PFSK-1 (cell line): ENCODE measurements around the gene PTCH2.

Experiments
- FOXP2 ChIP-seq: optimal IDR thresholded peaks from 2 replicates; pipeline ENCODE3; 2011; ENCODE audit warnings: borderline replicate concordance, control low read depth, inconsistent platforms; ENCODE audit not compliant: insufficient read depth; ENCODE audit errors: extremely low read length, extremely low read depth
- POLR2AphosphoS5 ChIP-seq: IDR thresholded peaks from 2 replicates; pipeline ENCODE4 v1.6.1; 2012; ENCODE audit warnings: low read depth, mild to moderate bottlenecking, control low read depth, low read length, moderate library complexity
- SIN3A ChIP-seq: IDR thresholded peaks from 2 replicates; pipeline ENCODE4 v1.6.1; 2012; ENCODE audit warnings: mild to moderate bottlenecking, low read length, moderate library complexity, borderline replicate concordance; ENCODE audit not compliant: insufficient read depth
- TAF1 ChIP-seq: IDR thresholded peaks from 2 replicates; pipeline ENCODE4 v1.6.1; 2012; ENCODE audit warnings: low read length, control low read depth, borderline replicate concordance; ENCODE audit not compliant: insufficient read depth
- TF ChIP-seq, protein P1 (sequence below), 2 experiments: IDR thresholded peaks; 2 replicates each; pipeline versions ENCODE4 v1.6.1 to v1.8.0; 2011 to 2012; ENCODE audit warnings: low read depth in 2 of 2, low read length in 2 of 2, control low read depth in 1 of 2, inconsistent platforms in 1 of 2, mild to moderate bottlenecking in 1 of 2, moderate library complexity in 1 of 2; ENCODE audit not compliant: insufficient read depth in 1 of 2

PTCH2 gene

DNA sequence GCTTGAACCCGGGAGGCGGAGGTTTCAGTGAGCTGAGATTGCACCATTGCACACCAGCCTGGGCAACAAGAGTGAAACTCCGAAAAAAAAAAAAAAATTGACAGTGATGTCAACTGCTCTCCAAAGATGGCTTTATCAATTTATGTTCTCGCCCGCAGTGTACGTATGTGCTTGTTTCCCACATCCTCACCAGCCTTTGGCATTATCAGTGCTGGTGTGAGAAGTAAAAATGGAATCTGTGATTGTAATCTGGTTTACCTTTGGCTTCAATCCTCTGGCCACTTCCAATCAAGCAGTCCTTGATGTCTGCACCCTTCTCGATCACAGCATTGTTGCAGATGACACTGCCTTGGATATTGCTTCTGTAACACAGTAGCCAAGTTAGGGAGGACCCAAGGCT is 14.4 kb upstream of the PTCH2 start:
- TF ChIP-seq FOXP2: no peak
- TF ChIP-seq, protein P1, sequence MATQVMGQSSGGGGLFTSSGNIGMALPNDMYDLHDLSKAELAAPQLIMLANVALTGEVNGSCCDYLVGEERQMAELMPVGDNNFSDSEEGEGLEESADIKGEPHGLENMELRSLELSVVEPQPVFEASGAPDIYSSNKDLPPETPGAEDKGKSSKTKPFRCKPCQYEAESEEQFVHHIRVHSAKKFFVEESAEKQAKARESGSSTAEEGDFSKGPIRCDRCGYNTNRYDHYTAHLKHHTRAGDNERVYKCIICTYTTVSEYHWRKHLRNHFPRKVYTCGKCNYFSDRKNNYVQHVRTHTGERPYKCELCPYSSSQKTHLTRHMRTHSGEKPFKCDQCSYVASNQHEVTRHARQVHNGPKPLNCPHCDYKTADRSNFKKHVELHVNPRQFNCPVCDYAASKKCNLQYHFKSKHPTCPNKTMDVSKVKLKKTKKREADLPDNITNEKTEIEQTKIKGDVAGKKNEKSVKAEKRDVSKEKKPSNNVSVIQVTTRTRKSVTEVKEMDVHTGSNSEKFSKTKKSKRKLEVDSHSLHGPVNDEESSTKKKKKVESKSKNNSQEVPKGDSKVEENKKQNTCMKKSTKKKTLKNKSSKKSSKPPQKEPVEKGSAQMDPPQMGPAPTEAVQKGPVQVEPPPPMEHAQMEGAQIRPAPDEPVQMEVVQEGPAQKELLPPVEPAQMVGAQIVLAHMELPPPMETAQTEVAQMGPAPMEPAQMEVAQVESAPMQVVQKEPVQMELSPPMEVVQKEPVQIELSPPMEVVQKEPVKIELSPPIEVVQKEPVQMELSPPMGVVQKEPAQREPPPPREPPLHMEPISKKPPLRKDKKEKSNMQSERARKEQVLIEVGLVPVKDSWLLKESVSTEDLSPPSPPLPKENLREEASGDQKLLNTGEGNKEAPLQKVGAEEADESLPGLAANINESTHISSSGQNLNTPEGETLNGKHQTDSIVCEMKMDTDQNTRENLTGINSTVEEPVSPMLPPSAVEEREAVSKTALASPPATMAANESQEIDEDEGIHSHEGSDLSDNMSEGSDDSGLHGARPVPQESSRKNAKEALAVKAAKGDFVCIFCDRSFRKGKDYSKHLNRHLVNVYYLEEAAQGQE (IDR thresholded peaks at IDR 0.05; ENCODE audit: insufficient read depth in 1 of 2, low read depth in 2 of 2, low read length in 2 of 2): no peak
- TF ChIP-seq POLR2AphosphoS5: no peak
- TF ChIP-seq SIN3A: no peak
- TF ChIP-seq TAF1: no peak

DNA sequence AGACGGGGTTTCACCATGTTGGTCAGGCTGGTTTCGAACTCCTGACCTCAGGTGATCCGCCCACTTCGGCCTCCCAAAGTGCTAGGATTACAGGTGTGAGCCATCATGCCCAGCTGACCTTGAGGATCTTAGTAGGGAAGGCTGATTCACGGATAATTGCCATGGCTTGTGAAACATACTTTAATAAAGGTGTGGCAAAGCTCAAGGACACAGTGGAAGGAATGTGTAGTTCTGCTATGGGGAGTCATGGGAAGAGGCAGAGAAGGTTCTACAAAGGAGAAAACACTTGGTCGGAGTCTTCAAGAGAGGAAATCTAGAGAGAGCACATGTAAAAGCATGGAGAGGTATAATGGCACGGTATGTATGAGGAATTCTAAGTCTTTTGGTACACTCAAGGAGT is 12.7 kb upstream of the PTCH2 start:
- TF ChIP-seq POLR2AphosphoS5 (no peak), TAF1 (no peak), FOXP2 (no peak), SIN3A (no peak)
- TF ChIP-seq, protein P1 (IDR thresholded peaks at IDR 0.05; ENCODE audit: insufficient read depth in 1 of 2, low read depth in 2 of 2, low read length in 2 of 2): no peak

DNA sequence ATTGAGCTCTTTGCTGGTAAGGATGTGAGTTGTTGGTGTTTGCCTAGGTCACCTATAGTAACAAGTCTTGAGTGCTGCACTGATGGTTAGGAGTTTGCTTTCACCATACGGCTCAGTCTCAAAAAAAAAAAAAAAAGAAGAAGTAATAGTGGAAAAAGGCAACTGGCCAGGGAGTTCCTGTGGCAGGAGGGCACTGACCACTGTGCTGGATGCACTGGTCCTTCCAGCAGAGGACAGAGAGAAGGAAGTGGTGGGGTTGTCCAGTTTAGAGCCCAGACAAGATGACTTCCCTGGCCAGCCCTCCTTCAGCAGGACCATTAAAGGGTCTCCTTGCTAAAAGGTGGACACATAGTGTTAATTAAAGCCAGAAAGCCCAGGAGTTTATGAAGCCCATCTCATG is 11.9 kb upstream of the PTCH2 start:
- TF ChIP-seq, protein P1 (IDR thresholded peaks at IDR 0.05; ENCODE audit: insufficient read depth in 1 of 2, low read depth in 2 of 2, low read length in 2 of 2): no peak
- TF ChIP-seq SIN3A: no peak
- TF ChIP-seq POLR2AphosphoS5: no peak

GRCh38 chr1:44853201-44853600 is 10.1 kb upstream of the PTCH2 start:
- no peak for TF ChIP-seq POLR2AphosphoS5
- no peak for TF ChIP-seq TAF1
- TF ChIP-seq, protein P1 (IDR thresholded peaks at IDR 0.05; ENCODE audit: insufficient read depth in 1 of 2, low read depth in 2 of 2, low read length in 2 of 2): no peak
- no peak for TF ChIP-seq FOXP2
- no peak for TF ChIP-seq SIN3A

GRCh38 chr1:44851308-44851707 is 8.3 kb upstream of the PTCH2 start:
- TF ChIP-seq SIN3A: no peak
- TF ChIP-seq FOXP2: no peak
- TF ChIP-seq, protein P1 (IDR thresholded peaks at IDR 0.05; ENCODE audit: insufficient read depth in 1 of 2, low read depth in 2 of 2, low read length in 2 of 2): no peak
- TF ChIP-seq POLR2AphosphoS5: no peak
- TF ChIP-seq TAF1: no peak
